ENCODE data around the gene ERF. TPM values are rescaled to one million over a fixed set of nuclear protein-coding genes. Genes with fewer than 3 reads are reported as not detected.

The ERF gene
- total and polyA plus RNA-seq, 2 donors (not counting 1 experiment from before 2014, with no cell fraction given) = 48.6 to 51.5 TPM

GRCh38 chr19:42279155-42279901 is 24.4 kb upstream of the ERF start:
- Histone ChIP-seq H3K9me3 (ENCODE audit: control extremely low read depth in 1 of 3, control insufficient read depth in 2 of 3, insufficient read depth in 1 of 3, low read length in 2 of 3) (no peaks in the 10 kb centered on the region), H3K36me3 (replicated peaks in 1 of 2; ENCODE audit: control extremely low read depth in 1 of 2, control insufficient read depth in 1 of 2, extremely low read depth in 1 of 2, insufficient read depth in 2 of 2, low read length in 1 of 2) (peaks cover 0 to 7% of the 10 kb centered on the region in 2 experiments), H3K9ac (ENCODE audit: low read length) (peak overlapping the region; percentile 86), H3K79me2 (ENCODE audit: control insufficient read depth, insufficient read depth, low read length) (peaks cover 51% of the 10 kb centered on the region), H3K27me3 (replicated peaks in 1 of 4; ENCODE audit: control extremely low read depth in 1 of 4, control insufficient read depth in 3 of 4, insufficient read depth in 4 of 4, low read length in 3 of 4) (no peaks in the 10 kb centered on the region), H3K4me1 (ENCODE audit: control insufficient read depth in 2 of 2, insufficient read depth in 2 of 2, low read length in 2 of 2) (peaks cover 35 to 47% of the 10 kb centered on the region in 2 donors), H3K4me2 (replicated peaks; ENCODE audit: low read depth, low read length, poor library complexity, severe bottlenecking) (peak overlapping the region; percentile 96), H3K27ac (ENCODE audit: low read length in 2 of 2) (peak overlapping the region; percentile 71 to 77), H3K4me3 (ENCODE audit: control extremely low read depth in 1 of 5, extremely low read depth in 1 of 5, insufficient read depth in 1 of 5, low read depth in 2 of 5, low read length in 4 of 5) (peak overlapping the region in 4 of 5 experiments; percentile 71 to 90 (median 81)), H4K20me1 (ENCODE audit: control insufficient read depth, insufficient read depth, low read length, poor library complexity, severe bottlenecking) (peaks cover 7% of the 10 kb centered on the region), H2AFZ (ENCODE audit: insufficient read depth, low read depth, low read length, poor library complexity, severe bottlenecking) (peak overlapping the region; percentile 63)
- H3K9me3 Mint-ChIP-seq (ENCODE audit: insufficient read depth) = no peaks in the 10 kb centered on the region
- 9% methylated on average over 6 of the region's 6 CpGs for WGBS (ENCODE audit: insufficient coverage)
- H3K27me3 Mint-ChIP-seq = no peaks in the 10 kb centered on the region
- H3K4me1 Mint-ChIP-seq = peaks cover 35% of the 10 kb centered on the region
- H3K4me3 Mint-ChIP-seq = peak overlapping the region; percentile 90
- no peak for ATAC-seq (ENCODE audit: low read depth)
- TF ChIP-seq CTCF (IDR thresholded peaks at IDR 0.05) (no peak), EZH2 (IDR thresholded peaks at IDR 0.05; ENCODE audit: borderline replicate concordance, insufficient read depth, low read depth, low read length, poor library complexity, severe bottlenecking) (no peak)
- DNase-seq = no peak
- intact Hi-C loops (cut with micrococcal nuclease) = loop anchor here (1.0 kb wide), 1 partner anchor 171 kb away; no protein-coding TSS in a partner anchor
- ChIA-PET CTCF (interaction anchor here (0.7 to 4.8 kb wide), 32 partner anchors 8 to 180 kb away, joined by 3 to 89 read pairs (median 4); partner anchors contain the start of genes CIC, ERF, GSK3A and POU2F2), POLR2A (interaction anchor here (0.5 to 5.5 kb wide), 8 partner anchors 9 to 150 kb away, joined by 3 to 23 read pairs (median 4); partner anchors contain the start of genes CIC, GSK3A and POU2F2)
- peak overlapping the region; percentile 96 for H3K27ac Mint-ChIP-seq

Data from B cell (primary cell).